IPS-15b (cell line): ENCODE results near the gene PRDM16.

Experiments
- H3K27me3 ChIP-seq: one replicate; pipeline ENCODE4 v1.6.1; 2013; ENCODE audit warnings: low read length; ENCODE audit not compliant: control insufficient read depth, insufficient read depth
- H3K36me3 ChIP-seq: one replicate; pipeline ENCODE4 v1.6.1; 2013; ENCODE audit warnings: low read length; ENCODE audit not compliant: control insufficient read depth, insufficient read depth
- H3K4me1 ChIP-seq: one replicate; pipeline ENCODE4 v1.6.1; 2013; ENCODE audit warnings: mild to moderate bottlenecking, low read length; ENCODE audit not compliant: control insufficient read depth, insufficient read depth
- H3K4me3 ChIP-seq: one replicate; pipeline ENCODE4 v1.5.1; 2013; ENCODE audit warnings: low read depth, low read length
- H3K9ac ChIP-seq: one replicate; pipeline ENCODE4 v1.6.1; 2013; ENCODE audit warnings: low read depth, mild to moderate bottlenecking, low read length
- H3K9me3 ChIP-seq: one replicate; pipeline ENCODE4 v1.6.1; 2013; ENCODE audit warnings: mild to moderate bottlenecking, low read length; ENCODE audit not compliant: control insufficient read depth, insufficient read depth

PRDM16 gene

GRCh38 chr1:3402258-3403010 lies 333.4 kb downstream of the PRDM16 start:
- Histone ChIP-seq H3K4me3 (no peak overlapping the region), H3K4me1 (no peaks in the 10 kb centered on the region), H3K9ac (no peak overlapping the region), H3K36me3 (no peaks in the 10 kb centered on the region), H3K27me3 (no peaks in the 10 kb centered on the region), H3K9me3 (no peaks in the 10 kb centered on the region)

- Histone ChIP-seq H3K27me3 (no peaks in the 10 kb centered on the region), H3K36me3 (no peaks in the 10 kb centered on the region), H3K9ac (no peak overlapping the region), H3K4me1 (no peaks in the 10 kb centered on the region), H3K9me3 (no peaks in the 10 kb centered on the region), H3K4me3 (no peak overlapping the region)
Measured at GRCh38 chr1:3403011-3403345, 334.0 kb downstream of the PRDM16 start.

- Histone ChIP-seq H3K4me1 (no peaks in the 10 kb centered on the region), H3K9me3 (no peaks in the 10 kb centered on the region), H3K36me3 (no peaks in the 10 kb centered on the region), H3K4me3 (no peak overlapping the region), H3K9ac (no peak overlapping the region), H3K27me3 (no peaks in the 10 kb centered on the region)
Measured at GRCh38 chr1:3403388-3404231, 334.6 kb downstream of the PRDM16 start.

- Histone ChIP-seq H3K4me3 (no peak overlapping the region), H3K4me1 (no peaks in the 10 kb centered on the region), H3K9ac (no peak overlapping the region), H3K9me3 (no peaks in the 10 kb centered on the region), H3K27me3 (no peaks in the 10 kb centered on the region), H3K36me3 (no peaks in the 10 kb centered on the region)
Measured at GRCh38 chr1:3404301-3404700, 335.3 kb downstream of the PRDM16 start.

GRCh38 chr1:3404801-3405200 lies 335.8 kb downstream of the PRDM16 start:
- H3K36me3 ChIP-seq, result no peaks in the 10 kb centered on the region
- no peak overlapping the region for H3K4me3 ChIP-seq
- no peaks in the 10 kb centered on the region for H3K4me1 ChIP-seq
- H3K9ac ChIP-seq, result no peak overlapping the region
- no peaks in the 10 kb centered on the region for H3K9me3 ChIP-seq
- no peaks in the 10 kb centered on the region for H3K27me3 ChIP-seq

- H3K4me1 ChIP-seq, result no peaks in the 10 kb centered on the region
- no peaks in the 10 kb centered on the region for H3K27me3 ChIP-seq
- no peak overlapping the region for H3K4me3 ChIP-seq
- H3K36me3 ChIP-seq, result no peaks in the 10 kb centered on the region
- H3K9ac ChIP-seq, result no peak overlapping the region
- no peaks in the 10 kb centered on the region for H3K9me3 ChIP-seq
Measured at GRCh38 chr1:3405491-3405890, 336.5 kb downstream of the PRDM16 start.

GRCh38 chr1:3405974-3406867 lies 337.2 kb downstream of the PRDM16 start:
- Histone ChIP-seq H3K27me3 (no peaks in the 10 kb centered on the region), H3K4me1 (no peaks in the 10 kb centered on the region), H3K4me3 (no peak overlapping the region), H3K9ac (no peak overlapping the region), H3K36me3 (no peaks in the 10 kb centered on the region), H3K9me3 (no peaks in the 10 kb centered on the region)

GRCh38 chr1:3407021-3407420 lies 338.0 kb downstream of the PRDM16 start:
- Histone ChIP-seq H3K36me3 (no peaks in the 10 kb centered on the region), H3K4me3 (no peak overlapping the region), H3K9ac (no peak overlapping the region), H3K4me1 (no peaks in the 10 kb centered on the region), H3K27me3 (no peaks in the 10 kb centered on the region), H3K9me3 (no peaks in the 10 kb centered on the region)

GRCh38 chr1:3408751-3409266 lies 339.8 kb downstream of the PRDM16 start:
- no peaks in the 10 kb centered on the region for H3K27me3 ChIP-seq
- H3K9me3 ChIP-seq, result no peaks in the 10 kb centered on the region
- no peak overlapping the region for H3K9ac ChIP-seq
- H3K4me3 ChIP-seq, result no peak overlapping the region
- H3K4me1 ChIP-seq, result no peaks in the 10 kb centered on the region
- H3K36me3 ChIP-seq, result no peaks in the 10 kb centered on the region

- H3K4me3 ChIP-seq, result no peak overlapping the region
- no peaks in the 10 kb centered on the region for H3K36me3 ChIP-seq
- no peaks in the 10 kb centered on the region for H3K27me3 ChIP-seq
- no peaks in the 10 kb centered on the region for H3K4me1 ChIP-seq
- no peaks in the 10 kb centered on the region for H3K9me3 ChIP-seq
- no peak overlapping the region for H3K9ac ChIP-seq
Measured at GRCh38 chr1:3409366-3410141, 340.6 kb downstream of the PRDM16 start.
